Right cardiac atrium (tissue), 5 donors: Measurements from ENCODE around the gene FAM168A. TPM values are rescaled to one million over a fixed set of nuclear protein-coding genes. Genes with fewer than 3 reads are reported as not detected.

Experiments
- ATAC-seq, 2 donors: fragments of 200-7000 bp; cut with Tn5 transposase; one replicate each; pipeline versions ENCODE4 v1.8.0 to v1.9.1; 2020; ENCODE audit warnings: moderate library complexity in 2 of 2, mild to moderate bottlenecking in 1 of 2
- DNase-seq, 3 donors: peaks; one replicate each; pipeline ENCODE4 v3.0.0-alpha.2; 2020
- H3K27ac ChIP-seq: one replicate; pipeline ENCODE4 v1.5.1; 2013; ENCODE audit warnings: mild to moderate bottlenecking, low read length, control low read depth, moderate library complexity
- H3K27me3 ChIP-seq: one replicate; pipeline ENCODE4 v1.6.1; 2013; ENCODE audit not compliant: control insufficient read depth, insufficient read depth
- H3K4me1 ChIP-seq: one replicate; pipeline ENCODE4 v1.6.1; 2013; ENCODE audit warnings: low read length; ENCODE audit not compliant: control insufficient read depth, insufficient read depth
- H3K4me3 ChIP-seq: one replicate; pipeline ENCODE4 v1.5.1; 2013; ENCODE audit warnings: low read length, control low read depth
- H3K9me3 ChIP-seq: one replicate; pipeline ENCODE4 v1.6.1; 2013; ENCODE audit warnings: low read length; ENCODE audit not compliant: control insufficient read depth
- WGBS: extraction: QIAGEN DNeasy Blood & Tissue Kit; methylation state at CpG from one replicate; pipeline ENCODE4 v1.1.7; 2013; 5-methylcytosine and 5-hydroxymethylcytosine counted together
- intact Hi-C, 4 donors: fragments of 100-400 bp; cut with DNase I; formaldehyde crosslinking; loops; one replicate each; pipeline versions ENCODE4 v1.11.0 to v1.14.0; 2022 to 2023
- polyA plus RNA-seq: library from polyadenylated mRNA; stranded (reverse); fragments of 200-250 nt; gene quantifications from one replicate; pipeline ENCODE4 v1.2.3, GENCODE V29; 2013
- total RNA-seq, 4 donors: library from RNA; stranded (reverse); fragmentation: NEBNext Ultra II Directional; extraction: Animal tissue kit (Norgen Biotek cat#: 25700); gene quantifications; one replicate each; pipeline ENCODE4 v1.2.1, GENCODE V29; 2021
- donor health status: healthy with polysubstance abuse.
- donor health status: DM: no; HTN: yes; CAD: no.
- donor health status: DM: no; HTN: no; CAD: no.
- donor health status: DM: no; HTN: yes; CAD: no; lungs with severe emphysema.
- donor health status: DM: yes; HTN: yes; CAD: no.

Gene FAM168A
- total and polyA plus RNA-seq, 5 donors: 14.2 to 46.2 (median 38.7) TPM

GRCh38 chr11:73423506-73423905 lies 174.4 kb downstream of the FAM168A start:
- WGBS: 95% methylated on average over 3 of the region's 3 CpGs
- ATAC-seq: no peak
- intact Hi-C loops: no loop called here
- DNase-seq: no peak
- Histone ChIP-seq H3K4me1 (peaks cover 2% of the 10 kb centered on the region), H3K9me3 (no peaks in the 10 kb centered on the region), H3K27me3 (no peaks in the 10 kb centered on the region), H3K4me3 (no peak overlapping the region), H3K27ac (no peak overlapping the region)

DNA sequence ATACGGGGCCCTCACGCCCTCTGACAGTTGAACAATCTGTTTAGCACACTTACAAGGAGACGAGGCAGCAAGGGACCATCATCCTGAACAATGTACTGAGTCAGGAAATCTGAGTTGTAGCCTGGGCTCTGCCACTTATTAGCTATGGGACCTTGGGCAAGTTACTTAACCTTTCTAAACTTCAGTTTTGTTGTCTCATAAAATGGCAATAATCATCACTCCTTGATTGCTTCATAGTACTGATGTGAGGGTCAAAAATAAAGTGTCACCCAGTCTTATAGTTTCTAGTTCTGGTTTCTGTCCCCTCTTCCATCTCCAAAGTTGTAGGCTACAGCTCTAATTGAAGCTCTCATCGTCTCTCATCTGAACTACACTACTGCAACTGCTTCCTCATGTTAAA lies 175.0 kb downstream of the FAM168A start:
- Histone ChIP-seq H3K9me3 (no peaks in the 10 kb centered on the region), H3K4me1 (peaks cover 2% of the 10 kb centered on the region), H3K27me3 (no peaks in the 10 kb centered on the region), H3K27ac (no peak overlapping the region), H3K4me3 (no peak overlapping the region)
- ATAC-seq (no peak), DNase-seq (no peak)
- intact Hi-C loops: no loop called here
- WGBS: 93% methylated on average over 4 of the region's 4 CpGs

DNA sequence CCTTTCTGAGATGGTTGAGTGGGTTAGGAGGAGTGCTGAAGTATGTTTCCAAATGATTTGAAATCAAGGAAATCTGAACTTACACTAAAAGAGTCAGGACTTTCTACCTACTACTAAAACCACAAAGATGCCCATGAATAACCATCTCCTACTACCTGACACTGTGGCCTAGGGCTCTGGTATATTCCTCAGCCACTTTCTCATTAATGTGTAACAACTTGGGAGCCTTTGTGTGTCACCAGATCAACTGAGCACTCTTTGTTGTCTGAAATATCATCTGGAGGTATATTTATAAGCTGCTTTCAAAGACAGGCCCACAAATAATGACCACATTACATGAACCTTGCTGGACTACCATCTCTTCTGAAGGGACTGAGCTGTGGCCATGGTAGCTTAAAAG lies 177.8 kb downstream of the FAM168A start:
- DNase-seq (no peak), ATAC-seq (no peak)

DNA sequence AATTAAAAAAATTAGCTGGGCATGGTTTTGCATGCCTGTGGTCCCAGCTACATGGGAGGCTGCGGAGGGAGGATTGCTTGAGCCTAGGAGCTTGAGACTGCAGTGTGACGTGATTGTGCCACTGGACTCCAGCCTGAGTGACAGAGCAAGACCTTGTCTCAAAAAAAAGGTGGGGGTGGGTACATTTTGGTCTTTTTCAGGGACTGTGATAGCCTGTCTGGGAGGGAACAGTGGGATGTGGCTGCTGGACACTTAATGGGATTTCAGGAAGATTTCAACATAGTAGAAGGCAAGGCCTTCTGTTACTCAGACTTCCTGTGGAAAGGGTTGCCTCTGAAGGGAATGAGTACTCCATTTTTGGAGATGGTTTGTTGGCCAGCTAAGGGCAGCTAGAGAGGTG lies 181.1 kb downstream of the FAM168A start:
- intact Hi-C loops: no loop called here
- no peak overlapping the region for H3K4me3 ChIP-seq
- H3K27me3 ChIP-seq: no peaks in the 10 kb centered on the region
- no peak overlapping the region for H3K27ac ChIP-seq
- no peaks in the 10 kb centered on the region for H3K9me3 ChIP-seq
- peaks cover 8% of the 10 kb centered on the region for H3K4me1 ChIP-seq
- ATAC-seq (no peak), DNase-seq (no peak)
- 91% methylated on average over 2 of the region's 2 CpGs for WGBS

More for the DNA sequence above, 177.8 kb downstream of the FAM168A start:
- intact Hi-C loops: no loop called here
- H3K27me3 ChIP-seq: no peaks in the 10 kb centered on the region
- H3K27ac ChIP-seq: no peak overlapping the region
- H3K4me3 ChIP-seq: no peak overlapping the region
- H3K4me1 ChIP-seq: peaks cover 3% of the 10 kb centered on the region
- H3K9me3 ChIP-seq: no peaks in the 10 kb centered on the region

DNA sequence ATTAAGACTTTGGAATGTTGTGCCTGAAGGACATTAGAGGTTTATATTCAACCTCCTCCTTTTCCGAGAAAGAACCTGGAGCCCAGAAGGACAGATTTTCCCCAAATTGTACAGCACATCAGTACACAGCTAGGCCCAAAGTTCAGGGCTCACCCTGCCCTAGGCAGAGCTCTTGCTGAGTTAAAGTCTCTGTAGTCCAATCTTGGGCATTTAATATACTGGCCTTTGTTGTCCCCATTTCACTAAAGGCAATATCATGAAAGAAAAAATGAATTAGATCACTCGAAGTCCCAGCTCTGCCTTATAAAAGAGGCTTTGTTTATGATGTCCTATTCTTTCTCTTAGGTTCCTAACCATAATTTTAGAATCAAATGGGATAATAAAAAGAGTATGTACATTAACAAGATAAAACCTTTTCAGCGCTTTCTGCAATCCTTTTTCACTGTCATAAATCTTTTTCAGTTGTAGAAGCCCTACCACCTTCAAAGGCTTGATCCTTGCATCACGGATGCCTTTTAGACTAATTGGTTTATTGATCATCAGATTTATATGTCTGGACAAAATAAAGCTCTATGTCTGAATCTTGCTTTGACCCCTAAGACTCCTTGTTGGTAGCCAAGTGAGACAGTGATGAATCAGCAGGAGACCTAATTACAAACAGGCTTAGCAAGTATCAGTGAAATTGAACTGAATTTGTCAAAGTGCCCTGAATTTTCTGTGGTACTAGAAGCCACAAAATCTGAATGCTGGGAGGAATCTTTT lies 181.9 kb downstream of the FAM168A start:
- Histone ChIP-seq H3K9me3 (no peaks in the 10 kb centered on the region), H3K27ac (peak overlapping the region; percentile 8), H3K4me3 (no peak overlapping the region), H3K27me3 (no peaks in the 10 kb centered on the region), H3K4me1 (peaks cover 8% of the 10 kb centered on the region)
- DNase-seq (no peak), ATAC-seq (no peak)
- WGBS: 89% methylated on average over 4 of the region's 4 CpGs
- intact Hi-C loops: no loop called here

- Histone ChIP-seq H3K27ac (peak overlapping the region; percentile 82), H3K27me3 (no peaks in the 10 kb centered on the region), H3K9me3 (no peaks in the 10 kb centered on the region), H3K4me1 (peaks cover 8% of the 10 kb centered on the region), H3K4me3 (no peak overlapping the region)
- intact Hi-C loops: no loop called here
- DNase-seq (no peak), ATAC-seq (peak; percentile 22 to 40)
- 43% methylated on average over 1 of the region's 1 CpG for WGBS
These were observed 182.8 kb downstream of the FAM168A start for GRCh38 chr11:73414977-73415651.

DNA sequence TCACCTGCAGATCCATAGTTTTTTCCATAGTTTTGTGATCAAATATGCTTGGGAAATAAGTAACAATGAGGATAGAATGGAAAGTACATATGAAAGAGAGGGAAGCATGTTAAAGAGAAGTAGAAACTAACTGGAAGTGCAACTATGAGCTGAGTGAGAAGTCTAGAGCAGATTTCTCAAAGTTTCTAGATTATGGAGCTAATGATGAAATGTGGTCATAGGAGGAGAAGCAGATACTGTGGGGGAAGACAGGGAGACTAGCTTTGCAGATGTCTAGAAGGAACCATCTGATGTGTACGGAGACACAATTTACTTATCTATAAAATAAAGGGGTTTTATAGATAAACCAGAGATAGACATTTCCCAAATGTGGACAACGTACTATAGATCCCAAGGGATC lies 184.7 kb downstream of the FAM168A start:
- Histone ChIP-seq H3K4me1 (peaks cover 8% of the 10 kb centered on the region), H3K27ac (no peak overlapping the region), H3K4me3 (no peak overlapping the region), H3K9me3 (no peaks in the 10 kb centered on the region), H3K27me3 (no peaks in the 10 kb centered on the region)
- intact Hi-C loops: no loop called here
- ATAC-seq (no peak), DNase-seq (no peak)
- 77% methylated on average over 2 of the region's 2 CpGs for WGBS

GRCh38 chr11:73412308-73412707 lies 185.6 kb downstream of the FAM168A start:
- no peak for ATAC-seq
- 70% methylated on average over 3 of the region's 3 CpGs for WGBS
- no peaks in the 10 kb centered on the region for H3K27me3 ChIP-seq
- H3K27ac ChIP-seq: no peak overlapping the region
- H3K4me1 ChIP-seq: peaks cover 8% of the 10 kb centered on the region
- intact Hi-C loops: no loop called here
- DNase-seq: no peak
- no peak overlapping the region for H3K4me3 ChIP-seq
- no peaks in the 10 kb centered on the region for H3K9me3 ChIP-seq

DNA sequence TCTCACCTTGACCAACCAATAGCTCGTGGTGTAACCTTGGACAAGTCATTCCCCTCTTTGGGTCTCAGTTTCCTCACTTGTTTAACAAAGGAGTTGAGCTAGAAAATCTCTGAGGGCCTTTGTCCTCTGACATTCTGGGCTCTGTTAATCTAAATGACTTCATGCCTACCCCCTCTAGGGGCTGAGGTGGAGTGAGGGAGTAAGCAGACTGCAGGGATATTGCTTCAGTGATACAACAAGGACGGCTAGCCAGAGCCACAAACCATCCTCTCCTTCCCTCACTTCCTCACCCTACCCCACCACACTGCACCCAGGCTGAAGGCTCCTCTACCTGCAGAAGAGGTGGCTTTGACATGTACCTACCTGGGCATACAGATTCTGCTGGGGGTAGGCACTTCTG lies 186.9 kb downstream of the FAM168A start:
- ATAC-seq (no peak), DNase-seq (no peak)
- no peak overlapping the region for H3K4me3 ChIP-seq
- intact Hi-C loops: no loop called here
- H3K4me1 ChIP-seq: peaks cover 8% of the 10 kb centered on the region
- H3K27ac ChIP-seq: no peak overlapping the region
- H3K27me3 ChIP-seq: no peaks in the 10 kb centered on the region
- H3K9me3 ChIP-seq: no peaks in the 10 kb centered on the region
- WGBS: 82% methylated on average over 2 of the region's 2 CpGs

DNA sequence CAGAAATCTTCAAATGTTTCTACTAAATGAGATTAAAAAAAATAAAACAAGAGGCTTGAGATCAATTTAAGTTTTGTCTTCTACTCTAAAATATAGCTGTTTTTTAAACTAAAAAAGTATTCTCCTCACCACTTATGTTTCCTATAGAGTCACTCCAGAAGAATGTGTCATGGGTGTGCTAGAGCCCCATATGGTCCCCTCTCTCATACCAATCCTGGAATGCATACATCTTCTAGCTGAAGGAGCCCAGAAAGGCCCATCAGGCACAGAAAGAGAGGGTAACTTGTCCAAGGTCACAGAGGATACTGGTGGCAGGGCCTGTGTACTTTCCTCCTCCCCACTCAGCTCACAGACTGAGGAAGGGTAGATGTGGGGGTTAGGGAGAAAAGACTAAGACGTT lies 187.3 kb downstream of the FAM168A start:
- H3K4me1 ChIP-seq: peaks cover 8% of the 10 kb centered on the region
- ATAC-seq: no peak
- no peak overlapping the region for H3K4me3 ChIP-seq
- intact Hi-C loops: no loop called here
- H3K9me3 ChIP-seq: no peaks in the 10 kb centered on the region
- DNase-seq: no peak
- H3K27me3 ChIP-seq: no peaks in the 10 kb centered on the region
- 76% methylated on average over 1 of the region's 1 CpG for WGBS
- H3K27ac ChIP-seq: no peak overlapping the region

DNA sequence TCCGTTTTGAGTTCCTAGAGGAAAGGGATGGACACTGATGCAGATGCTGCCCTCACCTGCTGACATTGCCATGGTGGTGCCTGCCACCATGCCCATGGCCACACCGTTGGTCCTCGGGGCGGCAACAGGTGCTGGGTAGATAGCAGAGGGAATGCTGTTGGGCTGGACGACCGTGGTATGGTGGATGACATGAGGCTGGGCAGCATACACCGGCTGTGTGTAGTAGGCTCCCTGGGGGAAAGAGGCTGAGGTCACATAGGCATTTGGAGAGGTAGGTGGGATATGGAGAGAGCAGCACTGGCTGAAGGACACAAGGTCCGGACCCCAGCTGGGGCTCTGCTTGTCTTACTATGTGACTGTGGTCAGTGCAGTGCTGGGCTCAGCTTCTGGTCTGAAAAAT lies 188.5 kb downstream of the FAM168A start:
- H3K4me3 ChIP-seq: no peak overlapping the region
- 92% methylated on average over 8 of the region's 8 CpGs for WGBS
- H3K27me3 ChIP-seq: no peaks in the 10 kb centered on the region
- ATAC-seq (no peak), DNase-seq (no peak)
- peaks cover 2% of the 10 kb centered on the region for H3K4me1 ChIP-seq
- intact Hi-C loops: loop anchor here in 3 of 4 donors (10.0 kb wide), 3 partner anchors 55 to 245 kb away; partner anchors contain the start of gene FAM168A (in 1 of the 3)
- H3K9me3 ChIP-seq: no peaks in the 10 kb centered on the region
- H3K27ac ChIP-seq: no peak overlapping the region
